ENCODE results near the gene F8.

The F8 gene

DNA sequence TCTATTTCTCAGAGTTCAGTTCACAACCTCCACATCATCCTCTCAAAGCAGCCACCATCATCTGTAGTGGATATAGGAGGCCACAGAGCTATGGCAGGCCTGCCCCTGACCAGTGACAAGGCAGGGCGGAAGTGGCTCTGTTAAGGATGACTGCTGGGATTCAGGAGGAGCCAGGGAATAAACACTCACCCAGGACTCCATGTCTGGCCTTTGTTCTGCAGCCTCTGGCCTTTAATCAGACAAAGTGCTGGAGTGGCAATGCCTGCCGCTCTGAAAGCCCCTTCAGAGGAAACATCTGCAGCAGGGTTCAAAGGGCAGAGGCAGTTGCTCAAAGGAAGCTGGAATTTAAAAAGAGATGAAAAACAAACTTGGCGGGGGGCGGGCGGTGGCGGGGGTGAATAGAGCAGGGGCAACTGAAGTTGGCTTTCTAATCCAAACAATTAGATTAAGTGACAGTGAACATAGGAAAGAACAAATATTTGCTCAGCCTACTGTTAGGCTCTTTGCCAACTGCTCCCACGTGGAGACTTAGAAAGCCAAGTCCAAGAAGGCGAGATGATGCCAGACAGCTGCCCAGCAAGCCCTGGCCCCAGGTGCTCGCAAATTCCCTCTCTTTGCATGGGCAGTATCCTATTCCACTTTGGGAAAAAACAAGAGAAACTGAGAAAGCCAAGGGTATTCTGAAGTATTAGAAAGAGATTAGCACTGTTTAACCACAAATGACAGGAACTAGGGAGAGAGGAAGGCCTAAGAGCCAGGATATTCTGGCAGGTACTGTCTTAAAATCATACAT lies 222.8 kb downstream of the F8 start:
- no peak for FAIRE-seq
- no peak for DNase-seq (ENCODE audit: extremely low spot score, insufficient read length, low read depth)

DNA sequence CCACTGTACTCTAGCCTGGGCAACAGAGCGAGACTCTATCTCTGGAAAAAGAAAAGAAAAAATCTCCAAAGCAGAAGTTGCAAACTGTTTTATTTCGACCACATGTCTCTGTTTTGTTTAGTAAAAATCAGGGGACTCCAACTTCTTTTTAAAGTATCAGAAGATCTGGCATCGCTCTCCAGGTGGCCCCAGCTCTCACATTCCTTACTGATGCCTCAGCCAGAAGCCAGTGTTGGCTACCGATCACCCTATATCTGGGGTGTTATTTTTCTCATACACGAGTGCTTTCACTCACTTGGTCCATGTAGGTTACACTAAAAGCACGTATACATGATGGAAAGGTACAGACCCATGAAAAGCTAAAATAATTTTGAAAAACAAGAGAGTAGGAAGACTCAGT lies 225.5 kb downstream of the F8 start:
- DNase-seq (ENCODE audit: extremely low spot score, insufficient read length, low read depth) (no peak), FAIRE-seq (no peak)

DNA sequence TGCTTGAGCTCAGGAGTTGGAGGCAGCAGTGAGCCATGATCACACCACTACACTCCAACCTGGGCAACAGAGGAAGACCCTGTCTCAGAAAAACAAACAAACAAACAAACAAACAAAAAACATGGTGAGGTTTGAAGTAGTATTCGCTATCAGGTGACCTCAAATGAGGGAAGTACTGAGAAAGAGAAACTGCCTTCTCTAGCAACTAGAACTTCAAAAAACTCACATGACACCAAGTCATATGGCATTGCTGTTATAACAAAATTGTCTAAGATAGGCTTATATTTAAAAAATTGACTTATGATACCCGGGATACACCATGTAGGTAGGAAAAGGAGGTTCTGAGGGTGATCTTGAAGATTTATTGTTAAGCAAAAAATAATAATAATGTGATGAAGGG lies 227.5 kb downstream of the F8 start:
- DNase-seq (ENCODE audit: extremely low spot score, insufficient read length, low read depth) (no peak), FAIRE-seq (no peak)

DNA sequence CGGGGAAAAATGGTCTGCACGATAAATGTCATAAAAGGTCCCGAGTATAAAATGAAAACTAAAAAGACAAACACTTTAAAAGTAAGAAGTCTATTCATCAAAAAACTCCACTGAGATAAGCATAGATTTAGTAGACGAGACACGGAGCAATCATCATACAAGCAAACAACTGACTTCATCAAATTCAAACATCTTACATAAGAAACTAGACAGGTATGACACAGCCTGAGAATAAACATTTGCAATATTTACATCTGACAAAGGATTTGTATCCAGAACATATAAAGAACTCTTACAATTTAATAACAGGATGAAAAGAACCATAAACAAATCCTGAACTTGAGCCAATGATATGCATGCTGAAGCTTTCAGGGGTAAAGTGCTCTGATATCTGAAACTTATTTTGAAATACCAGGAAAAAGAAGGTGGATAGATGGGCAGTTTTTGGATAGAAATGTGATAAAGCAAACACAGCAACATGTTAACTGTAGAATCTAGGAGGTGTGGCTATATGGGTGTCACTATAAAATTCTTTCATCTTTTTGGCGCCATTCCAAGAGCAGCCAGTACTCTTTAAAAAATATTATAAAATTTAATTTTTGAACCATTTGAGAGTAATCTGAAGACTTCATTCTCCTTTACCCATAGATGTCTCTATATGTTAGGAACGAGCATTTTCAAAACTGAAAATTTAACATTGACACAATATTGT lies 229.3 kb downstream of the F8 start:
- DNase-seq (ENCODE audit: extremely low spot score, insufficient read length, low read depth) (no peak), FAIRE-seq (no peak)

DNA sequence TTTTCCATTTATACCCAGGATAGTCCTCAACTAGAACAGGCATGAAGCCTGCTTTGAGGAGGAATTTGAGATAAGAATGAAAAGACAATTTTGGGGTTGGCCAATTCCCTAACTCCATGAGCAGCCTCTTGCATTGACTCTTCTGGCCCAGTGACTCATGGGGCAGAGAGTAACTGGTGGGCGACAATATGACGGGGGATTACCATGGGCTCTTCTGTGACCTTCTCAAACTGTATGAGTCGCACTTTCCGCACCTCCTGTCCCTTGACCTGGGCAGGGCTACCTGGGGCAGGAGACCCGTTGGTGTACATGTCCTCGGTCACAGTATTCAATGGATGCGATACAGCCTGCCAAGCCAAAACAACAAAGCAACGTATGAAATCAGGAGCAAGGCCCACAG lies 230.6 kb downstream of the F8 start:
- DNase-seq (ENCODE audit: extremely low spot score, insufficient read length, low read depth) (no peak), FAIRE-seq (no peak)

DNA sequence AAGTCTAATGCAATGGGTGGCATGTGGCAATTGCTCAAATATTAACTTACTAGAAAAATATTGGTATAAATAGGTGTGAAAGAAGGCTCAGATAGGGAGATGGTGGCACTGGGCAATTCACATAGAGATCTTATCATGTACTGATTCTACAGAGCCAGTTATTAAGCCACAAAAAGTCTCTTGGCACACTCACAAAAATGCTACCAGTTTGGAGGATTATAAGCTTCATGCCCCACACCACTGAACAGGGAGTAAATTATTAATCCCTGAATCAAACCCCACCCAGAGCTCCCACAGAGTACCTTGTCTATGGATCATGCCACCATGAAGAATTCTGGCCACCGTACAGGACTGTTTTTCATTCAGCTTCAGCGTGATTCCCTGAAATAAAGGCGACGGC lies 231.1 kb downstream of the F8 start:
- no peak for FAIRE-seq
- no peak for DNase-seq (ENCODE audit: extremely low spot score, insufficient read length, low read depth)

All from GM18507 (cell line).